BLaER1 (cell line): ENCODE data around the gene SLC37A4.

ENCODE experiments used
- H3K27ac ChIP-seq: shearing (Covaris generic); formaldehyde crosslinking; 2 replicates; pipeline ENCODE4 v1.8.1; 2022
- H3K27me3 ChIP-seq: shearing (Covaris generic); formaldehyde crosslinking; 2 replicates; pipeline ENCODE4 v1.8.1; 2022
- H3K36me3 ChIP-seq: shearing (Covaris generic); formaldehyde crosslinking; 2 replicates; pipeline ENCODE4 v1.8.1; 2022
- H3K4me1 ChIP-seq: shearing (Covaris generic); formaldehyde crosslinking; 2 replicates; pipeline ENCODE4 v1.8.1; 2022
- H3K4me2 ChIP-seq: shearing (Covaris generic); formaldehyde crosslinking; 2 replicates; pipeline ENCODE4 v1.8.1; 2022
- H3K4me3 ChIP-seq: shearing (Covaris generic); formaldehyde crosslinking; 2 replicates; pipeline ENCODE4 v1.8.1; 2022
- H3K9ac ChIP-seq: shearing (Covaris generic); formaldehyde crosslinking; 2 replicates; pipeline ENCODE4 v1.8.1; 2022
- H3K9me3 ChIP-seq: shearing (Covaris generic); formaldehyde crosslinking; 2 replicates; pipeline ENCODE4 v1.8.1; 2022
- H4K20me1 ChIP-seq: shearing (Covaris generic); formaldehyde crosslinking; 2 replicates; pipeline ENCODE4 v1.8.1; 2022
- Cebpa-rat ChIP-seq: shearing (Covaris generic); IDR thresholded peaks from 2 replicates; pipeline ENCODE4 v1.8.1; 2022

SLC37A4 gene

GRCh38 chr11:119056421-119056999 lies 25.8 kb upstream of the SLC37A4 start:
- Histone ChIP-seq H3K9ac (peak overlapping the region; percentile 98), H3K4me1 (peaks cover 20% of the 10 kb centered on the region), H3K4me2 (peak overlapping the region; percentile 91), H3K27me3 (no peaks in the 10 kb centered on the region), H3K4me3 (peak overlapping the region; percentile 97), H3K27ac (peak overlapping the region; percentile 96), H4K20me1 (peaks cover 38% of the 10 kb centered on the region; the same call in 1 of the 2 replicates), H3K9me3 (no peaks in the 10 kb centered on the region), H3K36me3 (peaks cover 43% of the 10 kb centered on the region)
- TF ChIP-seq Cebpa-rat: no peak

- Histone ChIP-seq H3K4me1 (peaks cover 20% of the 10 kb centered on the region), H3K9me3 (no peaks in the 10 kb centered on the region), H4K20me1 (peaks cover 41% of the 10 kb centered on the region; the same call in 1 of the 2 replicates), H3K27me3 (no peaks in the 10 kb centered on the region), H3K9ac (peak overlapping the region; percentile 98), H3K4me2 (peak overlapping the region; percentile 91), H3K27ac (peak overlapping the region; percentile 96), H3K36me3 (peaks cover 50% of the 10 kb centered on the region), H3K4me3 (peak overlapping the region; percentile 97)
- TF ChIP-seq Cebpa-rat: no peak
Measured at GRCh38 chr11:119055901-119056300, 25.2 kb upstream of the SLC37A4 start.

GRCh38 chr11:119054418-119054817 lies 23.7 kb upstream of the SLC37A4 start:
- no peak overlapping the region; the same call in 1 of the 2 replicates for H3K9ac ChIP-seq
- peaks cover 61% of the 10 kb centered on the region for H3K36me3 ChIP-seq
- TF ChIP-seq Cebpa-rat: no peak
- no peak overlapping the region for H3K4me3 ChIP-seq
- no peaks in the 10 kb centered on the region for H3K9me3 ChIP-seq
- H3K27me3 ChIP-seq: no peaks in the 10 kb centered on the region
- H3K4me2 ChIP-seq: no peak overlapping the region
- H3K27ac ChIP-seq: no peak overlapping the region
- H3K4me1 ChIP-seq: peaks cover 20% of the 10 kb centered on the region
- peaks cover 42% of the 10 kb centered on the region; the same call in 1 of the 2 replicates for H4K20me1 ChIP-seq

- Histone ChIP-seq H4K20me1 (peaks cover 49% of the 10 kb centered on the region; the same call in 1 of the 2 replicates), H3K4me3 (no peak overlapping the region), H3K9ac (no peak overlapping the region), H3K4me2 (no peak overlapping the region), H3K4me1 (peaks cover 11% of the 10 kb centered on the region), H3K9me3 (no peaks in the 10 kb centered on the region), H3K27me3 (no peaks in the 10 kb centered on the region), H3K36me3 (peaks cover 82% of the 10 kb centered on the region), H3K27ac (no peak overlapping the region)
- TF ChIP-seq Cebpa-rat: no peak
Measured at GRCh38 chr11:119052163-119052814, 21.6 kb upstream of the SLC37A4 start.

GRCh38 chr11:119051440-119052162 lies 20.9 kb upstream of the SLC37A4 start:
- H3K27ac ChIP-seq: no peak overlapping the region
- no peaks in the 10 kb centered on the region for H3K27me3 ChIP-seq
- H3K4me2 ChIP-seq: no peak overlapping the region
- H3K36me3 ChIP-seq: peaks cover 89% of the 10 kb centered on the region
- no peak overlapping the region for H3K4me3 ChIP-seq
- no peak overlapping the region for H3K9ac ChIP-seq
- H3K4me1 ChIP-seq: peaks cover 11% of the 10 kb centered on the region
- no peaks in the 10 kb centered on the region for H3K9me3 ChIP-seq
- peaks cover 49% of the 10 kb centered on the region; the same call in 1 of the 2 replicates for H4K20me1 ChIP-seq
- TF ChIP-seq Cebpa-rat: no peak

GRCh38 chr11:119049081-119049480 lies 18.4 kb upstream of the SLC37A4 start:
- peaks cover 24% of the 10 kb centered on the region for H4K20me1 ChIP-seq
- H3K9me3 ChIP-seq: no peaks in the 10 kb centered on the region
- no peak overlapping the region for H3K4me3 ChIP-seq
- H3K4me2 ChIP-seq: no peak overlapping the region
- H3K36me3 ChIP-seq: peaks cover 99% of the 10 kb centered on the region
- H3K9ac ChIP-seq: no peak overlapping the region
- no peak for TF ChIP-seq Cebpa-rat
- no peaks in the 10 kb centered on the region for H3K27me3 ChIP-seq
- no peaks in the 10 kb centered on the region for H3K4me1 ChIP-seq
- H3K27ac ChIP-seq: no peak overlapping the region

- H3K4me2 ChIP-seq: no peak overlapping the region
- peaks cover 22% of the 10 kb centered on the region; the same call in 1 of the 2 replicates for H4K20me1 ChIP-seq
- H3K36me3 ChIP-seq: peaks cover 95% of the 10 kb centered on the region
Measured at GRCh38 chr11:119048644-119049043, 18.0 kb upstream of the SLC37A4 start.

GRCh38 chr11:119047205-119047604 lies 16.5 kb upstream of the SLC37A4 start:
- no peak overlapping the region for H3K27ac ChIP-seq
- no peaks in the 10 kb centered on the region for H3K27me3 ChIP-seq
- H3K9ac ChIP-seq: no peak overlapping the region
- no peak for TF ChIP-seq Cebpa-rat
- no peaks in the 10 kb centered on the region for H3K4me1 ChIP-seq
- H3K4me3 ChIP-seq: no peak overlapping the region
- peaks cover 80% of the 10 kb centered on the region for H3K36me3 ChIP-seq
- peaks cover 18% of the 10 kb centered on the region; the same call in 1 of the 2 replicates for H4K20me1 ChIP-seq
- no peaks in the 10 kb centered on the region for H3K9me3 ChIP-seq
- H3K4me2 ChIP-seq: no peak overlapping the region

More at GRCh38 chr11:119048644-119049043, 18.0 kb upstream of the SLC37A4 start:
- no peak for TF ChIP-seq Cebpa-rat
- Histone ChIP-seq H3K27ac (no peak overlapping the region), H3K4me1 (no peaks in the 10 kb centered on the region), H3K4me3 (no peak overlapping the region), H3K9me3 (no peaks in the 10 kb centered on the region), H3K27me3 (no peaks in the 10 kb centered on the region), H3K9ac (no peak overlapping the region)

GRCh38 chr11:119046489-119046888 lies 15.8 kb upstream of the SLC37A4 start:
- Histone ChIP-seq H3K9ac (no peak overlapping the region), H3K36me3 (peaks cover 73% of the 10 kb centered on the region), H3K27ac (no peak overlapping the region), H3K9me3 (no peaks in the 10 kb centered on the region), H3K27me3 (no peaks in the 10 kb centered on the region), H4K20me1 (peaks cover 11% of the 10 kb centered on the region; the same call in 1 of the 2 replicates), H3K4me3 (no peak overlapping the region), H3K4me1 (no peaks in the 10 kb centered on the region), H3K4me2 (no peak overlapping the region)
- TF ChIP-seq Cebpa-rat: no peak

GRCh38 chr11:119044708-119045107 lies 14.0 kb upstream of the SLC37A4 start:
- Histone ChIP-seq H3K27me3 (no peaks in the 10 kb centered on the region), H4K20me1 (peaks cover 6% of the 10 kb centered on the region; the same call in 1 of the 2 replicates), H3K4me3 (no peak overlapping the region), H3K9ac (no peak overlapping the region), H3K4me2 (no peak overlapping the region), H3K36me3 (peaks cover 55% of the 10 kb centered on the region), H3K27ac (no peak overlapping the region), H3K9me3 (no peaks in the 10 kb centered on the region), H3K4me1 (peaks cover 7% of the 10 kb centered on the region)
- TF ChIP-seq Cebpa-rat: no peak
